Panc1 (cell line): ENCODE measurements around the gene LRRC4B. TPM values are rescaled to one million over a fixed set of nuclear protein-coding genes. Genes with fewer than 3 reads are reported as not detected.

Experiments used
- ATAC-seq: fragments of 200-7000 bp; cut with Tn5 transposase; 2 replicates; pipeline ENCODE4 v1.9.1; 2020; ENCODE audit warnings: mild to moderate bottlenecking, moderate library complexity
- BruUV-seq: library from RNA; stranded (reverse); fragments of 400-500 nt; replicated peaks from 2 replicates; lab custom pipeline; 2021; lab: Mats Ljungman, UMichigan
- CTCF ChIA-PET: fragments of 300-600 bp; sonication (Branson Sonifier 250); formaldehyde crosslinking; loops from one replicate; lab custom pipeline; 2022; ENCODE audit warnings: antibody characterized with exemption; lab: Charles Lee
- POLR2A ChIA-PET: fragments of 300-600 bp; sonication (Branson Sonifier 250); formaldehyde crosslinking; loops from one replicate; lab custom pipeline; 2022; ENCODE audit warnings: antibody characterized with exemption; lab: Charles Lee
- DNase-seq: peaks from one replicate; pipeline ENCODE4 v3.0.0-alpha.2; 2010; ENCODE audit warnings: low read depth, low spot score
- H3K27ac ChIP-seq: 2 replicates; pipeline ENCODE4 v1.5.1; 2011; ENCODE audit warnings: mild to moderate bottlenecking, low read length, inconsistent platforms
- H3K27me3 ChIP-seq: fragments of 200-500 bp; sonication (Bioruptor generic); 2 replicates; pipeline ENCODE4 v1.6.0; 2014; ENCODE audit warnings: low read length, inconsistent platforms; ENCODE audit not compliant: control insufficient read depth, insufficient read depth
- H3K36me3 ChIP-seq: fragments of 200-500 bp; sonication (Bioruptor generic); 2 replicates; pipeline ENCODE4 v1.5.1; 2014; ENCODE audit warnings: inconsistent platforms, mild to moderate bottlenecking, low read length, moderate library complexity; ENCODE audit not compliant: control insufficient read depth, insufficient read depth
- H3K4me1 ChIP-seq: 2 replicates; pipeline ENCODE4 v1.5.1; 2011; ENCODE audit warnings: inconsistent platforms, mild to moderate bottlenecking, low read length, moderate library complexity; ENCODE audit not compliant: control insufficient read depth, insufficient read depth
- H3K4me3 ChIP-seq, 2 experiments: 2 replicates each; pipeline ENCODE4 v1.5.1; 2011 to 2012; ENCODE audit warnings: low read depth in 2 of 2, low read length in 2 of 2, mild to moderate bottlenecking in 2 of 2, inconsistent platforms in 1 of 2, moderate library complexity in 1 of 2
- H3K9me3 ChIP-seq: fragments of 200-500 bp; sonication (Bioruptor generic); 2 replicates; pipeline ENCODE4 v1.5.1; 2014; ENCODE audit warnings: low read depth, mild to moderate bottlenecking, inconsistent platforms, low read length, moderate library complexity; ENCODE audit not compliant: control insufficient read depth, insufficient read depth
- POLR2AphosphoS5 ChIP-seq: IDR thresholded peaks from 2 replicates; pipeline ENCODE4 v1.6.1; 2012; ENCODE audit warnings: mild to moderate bottlenecking, low read depth, low read length, moderate library complexity
- SIN3A ChIP-seq: IDR thresholded peaks from 2 replicates; pipeline ENCODE4 v1.6.1; 2012; ENCODE audit warnings: low read depth, mild to moderate bottlenecking, low read length, moderate library complexity, borderline replicate concordance; ENCODE audit not compliant: insufficient read depth
- TCF7L2 ChIP-seq: IDR thresholded peaks from 2 replicates; pipeline ENCODE4 v1.6.1; 2011; ENCODE audit warnings: mild to moderate bottlenecking, low read depth, low read length, inconsistent platforms
- in situ Hi-C: cut with HindIII; loops from 2 replicates; pipeline ENCODE4 v1.10.0; 2016; ENCODE audit warnings: low sequenced_read_pairs, low pct_unique_long_range_greater_than_20kb
- intact Hi-C: fragments of 100-400 bp; cut with micrococcal nuclease; formaldehyde crosslinking; loops from one replicate; pipeline ENCODE4 v1.10.0; 2022; ENCODE audit not compliant: unreplicated experiment
- total RNA-seq: library from RNA; stranded (reverse); gene quantifications from one replicate; pipeline ENCODE4 v1.2.1, GENCODE V29; 2021; ENCODE audit not compliant: unreplicated experiment
- TF ChIP-seq, protein P1 (sequence below), 2 experiments: IDR thresholded peaks; 2 replicates each; pipeline ENCODE4 v1.6.1; 2011 to 2012; ENCODE audit warnings: low read depth in 2 of 2, control low read depth in 1 of 2, low read length in 1 of 2, mild to moderate bottlenecking in 1 of 2, moderate library complexity in 1 of 2; ENCODE audit not compliant: insufficient read depth in 1 of 2
- TF ChIP-seq, protein P2 (sequence below): fragments of 450-650 bp; IDR thresholded peaks from 2 replicates; pipeline ENCODE4 v1.5.1; 2017; ENCODE audit warnings: mild to moderate bottlenecking

LRRC4B gene
- total RNA-seq, 1 experiment from 2014 or later = 0.57 TPM

DNA sequence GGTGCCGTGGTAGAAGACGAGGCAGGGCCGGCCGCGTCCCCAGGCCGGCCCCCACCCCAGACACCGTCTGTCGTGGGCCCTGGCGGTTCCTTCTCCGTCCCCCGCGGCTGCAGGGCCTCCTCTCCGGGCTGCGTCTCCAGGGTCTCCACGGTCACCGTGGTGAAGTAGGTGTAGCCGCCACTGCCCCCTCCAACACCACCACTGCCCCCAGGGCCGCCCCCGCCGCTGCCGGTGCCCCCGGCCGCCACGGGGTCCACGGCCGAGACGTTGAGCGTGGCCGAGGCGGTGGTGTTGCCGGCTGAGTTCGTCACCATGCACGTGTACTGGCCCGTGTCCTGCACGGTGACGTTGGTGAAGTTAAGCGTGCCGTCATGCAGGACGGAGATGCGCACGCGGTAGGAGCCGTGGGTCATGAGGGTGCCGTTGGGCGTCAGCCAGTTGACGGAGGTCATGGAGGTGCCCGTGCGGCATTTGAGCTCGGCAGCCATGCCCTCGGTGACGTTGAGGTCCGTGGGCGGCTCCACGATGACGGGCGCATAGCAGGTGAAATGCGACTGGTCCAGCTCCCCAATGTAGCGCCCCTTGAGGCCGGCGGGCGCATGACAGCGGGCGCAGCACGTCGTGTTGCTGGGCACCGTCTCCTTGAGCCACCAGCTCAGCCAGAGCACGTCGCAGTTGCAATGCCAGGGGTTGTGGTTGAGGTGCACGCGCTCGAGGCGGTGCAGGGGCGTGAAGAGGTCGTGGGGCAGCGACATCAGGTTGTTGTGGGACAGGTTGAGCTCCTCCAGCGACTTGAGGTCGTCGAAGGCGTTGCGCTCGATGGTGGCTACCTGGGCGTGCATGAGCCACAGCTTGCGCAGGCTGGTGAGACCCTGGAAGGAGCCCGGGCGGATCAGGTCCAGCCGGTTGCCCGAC, 49.9 kb downstream of the LRRC4B start:
- in situ Hi-C loops (no loop called here), intact Hi-C loops (no loop called here)
- ATAC-seq (no peak), DNase-seq (no peak)
- no TSS peak for BruUV-seq
- H3K27me3 ChIP-seq = no peaks in the 10 kb centered on the region
- no peaks in the 10 kb centered on the region for H3K9me3 ChIP-seq
- no peak overlapping the region for H3K4me3 ChIP-seq
- CTCF ChIA-PET = interaction anchor here (0.5 to 0.7 kb wide), 3 partner anchors 19 to 161 kb away, joined by 3 read pairs; no protein-coding TSS in a partner anchor
- H3K27ac ChIP-seq = no peak overlapping the region
- TF ChIP-seq, protein P1, sequence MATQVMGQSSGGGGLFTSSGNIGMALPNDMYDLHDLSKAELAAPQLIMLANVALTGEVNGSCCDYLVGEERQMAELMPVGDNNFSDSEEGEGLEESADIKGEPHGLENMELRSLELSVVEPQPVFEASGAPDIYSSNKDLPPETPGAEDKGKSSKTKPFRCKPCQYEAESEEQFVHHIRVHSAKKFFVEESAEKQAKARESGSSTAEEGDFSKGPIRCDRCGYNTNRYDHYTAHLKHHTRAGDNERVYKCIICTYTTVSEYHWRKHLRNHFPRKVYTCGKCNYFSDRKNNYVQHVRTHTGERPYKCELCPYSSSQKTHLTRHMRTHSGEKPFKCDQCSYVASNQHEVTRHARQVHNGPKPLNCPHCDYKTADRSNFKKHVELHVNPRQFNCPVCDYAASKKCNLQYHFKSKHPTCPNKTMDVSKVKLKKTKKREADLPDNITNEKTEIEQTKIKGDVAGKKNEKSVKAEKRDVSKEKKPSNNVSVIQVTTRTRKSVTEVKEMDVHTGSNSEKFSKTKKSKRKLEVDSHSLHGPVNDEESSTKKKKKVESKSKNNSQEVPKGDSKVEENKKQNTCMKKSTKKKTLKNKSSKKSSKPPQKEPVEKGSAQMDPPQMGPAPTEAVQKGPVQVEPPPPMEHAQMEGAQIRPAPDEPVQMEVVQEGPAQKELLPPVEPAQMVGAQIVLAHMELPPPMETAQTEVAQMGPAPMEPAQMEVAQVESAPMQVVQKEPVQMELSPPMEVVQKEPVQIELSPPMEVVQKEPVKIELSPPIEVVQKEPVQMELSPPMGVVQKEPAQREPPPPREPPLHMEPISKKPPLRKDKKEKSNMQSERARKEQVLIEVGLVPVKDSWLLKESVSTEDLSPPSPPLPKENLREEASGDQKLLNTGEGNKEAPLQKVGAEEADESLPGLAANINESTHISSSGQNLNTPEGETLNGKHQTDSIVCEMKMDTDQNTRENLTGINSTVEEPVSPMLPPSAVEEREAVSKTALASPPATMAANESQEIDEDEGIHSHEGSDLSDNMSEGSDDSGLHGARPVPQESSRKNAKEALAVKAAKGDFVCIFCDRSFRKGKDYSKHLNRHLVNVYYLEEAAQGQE (IDR thresholded peaks at IDR 0.05; ENCODE audit: insufficient read depth in 1 of 2, low read depth in 2 of 2, low read length in 1 of 2) = no peak
- TF ChIP-seq, protein P2, sequence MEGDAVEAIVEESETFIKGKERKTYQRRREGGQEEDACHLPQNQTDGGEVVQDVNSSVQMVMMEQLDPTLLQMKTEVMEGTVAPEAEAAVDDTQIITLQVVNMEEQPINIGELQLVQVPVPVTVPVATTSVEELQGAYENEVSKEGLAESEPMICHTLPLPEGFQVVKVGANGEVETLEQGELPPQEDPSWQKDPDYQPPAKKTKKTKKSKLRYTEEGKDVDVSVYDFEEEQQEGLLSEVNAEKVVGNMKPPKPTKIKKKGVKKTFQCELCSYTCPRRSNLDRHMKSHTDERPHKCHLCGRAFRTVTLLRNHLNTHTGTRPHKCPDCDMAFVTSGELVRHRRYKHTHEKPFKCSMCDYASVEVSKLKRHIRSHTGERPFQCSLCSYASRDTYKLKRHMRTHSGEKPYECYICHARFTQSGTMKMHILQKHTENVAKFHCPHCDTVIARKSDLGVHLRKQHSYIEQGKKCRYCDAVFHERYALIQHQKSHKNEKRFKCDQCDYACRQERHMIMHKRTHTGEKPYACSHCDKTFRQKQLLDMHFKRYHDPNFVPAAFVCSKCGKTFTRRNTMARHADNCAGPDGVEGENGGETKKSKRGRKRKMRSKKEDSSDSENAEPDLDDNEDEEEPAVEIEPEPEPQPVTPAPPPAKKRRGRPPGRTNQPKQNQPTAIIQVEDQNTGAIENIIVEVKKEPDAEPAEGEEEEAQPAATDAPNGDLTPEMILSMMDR = no peak
- TF ChIP-seq POLR2AphosphoS5 (no peak), TCF7L2 (no peak), SIN3A (no peak)
- no peaks in the 10 kb centered on the region for H3K36me3 ChIP-seq
- POLR2A ChIA-PET = interaction anchor here (0.7 kb wide), 1 partner anchor 8 kb away, joined by 5 read pairs; no protein-coding TSS in a partner anchor
- no peaks in the 10 kb centered on the region for H3K4me1 ChIP-seq

DNA sequence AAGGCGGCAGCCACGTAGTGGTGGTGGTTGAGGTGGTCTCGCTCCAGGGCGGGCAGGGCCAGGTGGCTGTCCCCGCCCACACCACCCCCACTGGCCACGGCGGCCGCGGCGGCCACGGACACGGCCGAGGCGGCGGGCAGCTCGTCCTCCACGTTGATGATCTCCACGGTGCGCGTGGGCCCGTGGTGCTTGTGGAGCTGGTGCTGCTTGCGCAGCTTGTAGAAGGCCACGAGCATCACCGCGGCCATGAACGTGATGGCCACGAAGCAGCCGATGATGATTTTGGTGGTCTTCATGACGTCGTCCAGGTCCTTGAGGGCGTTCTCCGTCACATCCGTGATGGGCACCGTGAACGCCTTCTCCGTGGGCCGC, 50.5 kb downstream of the LRRC4B start:
- in situ Hi-C loops = no loop called here
- TF ChIP-seq POLR2AphosphoS5 = no peak
- TF ChIP-seq TCF7L2 = no peak
- TF ChIP-seq SIN3A = no peak
- TF ChIP-seq, protein P1 (IDR thresholded peaks at IDR 0.05; ENCODE audit: insufficient read depth in 1 of 2, low read depth in 2 of 2, low read length in 1 of 2) = no peak
- TF ChIP-seq, protein P2 = no peak
- Histone ChIP-seq H3K4me3 (no peak overlapping the region), H3K4me1 (no peaks in the 10 kb centered on the region), H3K9me3 (no peaks in the 10 kb centered on the region), H3K27me3 (no peaks in the 10 kb centered on the region), H3K27ac (no peak overlapping the region), H3K36me3 (no peaks in the 10 kb centered on the region)
- POLR2A ChIA-PET = no interaction called here
- intact Hi-C loops = no loop called here
- ATAC-seq (no peak), DNase-seq (no peak)
- BruUV-seq = no TSS peak
- CTCF ChIA-PET = no interaction called here
